Activated T-helper 9 cell treated with anti-CD3 and anti-CD28 coated beads, Interleukin-2, amount 50 U/mL, for 16 hours (primary cell): ENCODE data around the gene SLC2A4RG.
A peak's percentile ranks its signal among the peaks of the same experiment; 100 is the strongest.

Experiments
- DNase-seq: peaks from one replicate; pipeline ENCODE4 v3.0.0-alpha.2; 2020; ENCODE audit warnings: low read depth

SLC2A4RG gene

GRCh38 chr20:63699466-63700198 lies 39.9 kb upstream of the SLC2A4RG start:
- no peak for DNase-seq

- DNase-seq: no peak
Measured at GRCh38 chr20:63700199-63701050, 39.2 kb upstream of the SLC2A4RG start.

GRCh38 chr20:63701051-63701328 lies 38.6 kb upstream of the SLC2A4RG start:
- DNase-seq: no peak

- DNase-seq: no peak
Measured at GRCh38 chr20:63701329-63702035, 38.1 kb upstream of the SLC2A4RG start.

GRCh38 chr20:63702036-63702665 lies 37.4 kb upstream of the SLC2A4RG start:
- DNase-seq: no peak

GRCh38 chr20:63702751-63703470 lies 36.7 kb upstream of the SLC2A4RG start:
- no peak for DNase-seq

GRCh38 chr20:63703471-63703975 lies 36.1 kb upstream of the SLC2A4RG start:
- DNase-seq: no peak

- no peak for DNase-seq
Measured at GRCh38 chr20:63703976-63704748, 35.4 kb upstream of the SLC2A4RG start.

- no peak for DNase-seq
Measured at GRCh38 chr20:63704749-63705117, 34.8 kb upstream of the SLC2A4RG start.

- no peak for DNase-seq
Measured at GRCh38 chr20:63705232-63706026, 34.1 kb upstream of the SLC2A4RG start.

- no peak for DNase-seq
Measured at GRCh38 chr20:63706027-63706695, 33.4 kb upstream of the SLC2A4RG start.

- DNase-seq: peak; percentile 42
Measured at GRCh38 chr20:63706852-63707557, 32.6 kb upstream of the SLC2A4RG start.

GRCh38 chr20:63707558-63708300 lies 31.8 kb upstream of the SLC2A4RG start, which contains the start of the genes ARFRP1 and ZGPAT:
TSS of gene ARFRP1 (minus strand) at chr20:63707976. CDS start at chr20:63707091, 885 bp downstream.
TSS of gene ZGPAT (plus strand) at chr20:63708039. CDS start at chr20:63708581, 542 bp downstream.
- DNase-seq: peak; percentile 85

GRCh38 chr20:63708301-63709148 lies 31.1 kb upstream of the SLC2A4RG start:
- DNase-seq: no peak

GRCh38 chr20:63709149-63709527 lies 30.4 kb upstream of the SLC2A4RG start:
- DNase-seq: no peak

- DNase-seq: no peak
Measured at GRCh38 chr20:63711085-63711645, 28.4 kb upstream of the SLC2A4RG start.

- no peak for DNase-seq
Measured at GRCh38 chr20:63712191-63712590, 27.4 kb upstream of the SLC2A4RG start.
